ENCODE results near the gene TCFL5. TPM values are rescaled to one million over a fixed set of nuclear protein-coding genes. Genes with fewer than 3 reads are reported as not detected.

Gene TCFL5
- total and polyA plus RNA-seq, 10 of the 15 experiments (the other 5 are each of a cell fraction or from before 2014, with no cell fraction given), result 0.48 to 8.1 (median 3.8) TPM

GRCh38 chr20:62876902-62877816 lies 15.5 kb upstream of the TCFL5 start (continued):
- TF ChIP-seq CEBPZ (IDR thresholded peaks at IDR 0.05; ENCODE audit: low read depth, low read length) (no peak), SUPT20H (IDR thresholded peaks at IDR 0.05; ENCODE audit: borderline replicate concordance, control insufficient read depth, low read depth, low read length) (no peak), YY1 (IDR thresholded peaks at IDR 0.05; ENCODE audit: low read depth, low read length) (no peak), POU2F2 (IDR thresholded peaks at IDR 0.05; ENCODE audit: borderline replicate concordance, low read depth, low read length) (no peak)

GRCh38 chr20:62876501-62876901 lies 14.9 kb upstream of the TCFL5 start:
- no peak overlapping the region for H3K4me2 ChIP-seq (ENCODE audit: control insufficient read depth, insufficient read depth)
- BruUV-seq (replicated peaks), result no TSS peak
- no peaks in the 10 kb centered on the region for H3K79me2 ChIP-seq (ENCODE audit: control insufficient read depth, insufficient read depth, low read length)
- in situ Hi-C loops (cut with MboI), result no loop called here
- FAIRE-seq (no peak), DNase-seq (ENCODE audit: low read depth, low spot score) (no peak), ATAC-seq (peak; percentile 50)
- no peak overlapping the region for H2AFZ ChIP-seq (ENCODE audit: control insufficient read depth, low read depth, low read length)
- H3K27ac ChIP-seq (ENCODE audit: control insufficient read depth, insufficient read depth), result no peak overlapping the region
- no peaks in the 10 kb centered on the region for H3K36me3 ChIP-seq (ENCODE audit: control insufficient read depth in 2 of 2, insufficient read depth in 2 of 2, low read length in 1 of 2)
- ChIA-PET POLR2A (interaction anchor here (0.8 kb wide), 1 partner anchor 10 kb away, joined by 3 read pairs; no protein-coding TSS in a partner anchor), CTCF (no interaction called here), RAD21 (ENCODE audit: unreplicated experiment) (no interaction called here), SMC1A (ENCODE audit: uncharacterized antibody, unreplicated experiment) (no interaction called here)
- no peaks in the 10 kb centered on the region for H3K4me1 ChIP-seq (ENCODE audit: control insufficient read depth, insufficient read depth, low read length)
- intact Hi-C loops (cut with micrococcal nuclease; ENCODE audit: unreplicated experiment), result no loop called here
- H3K4me3 ChIP-seq, result no peak overlapping the region
- no peaks in the 10 kb centered on the region; a peak in 1 of 4 replicates for H3K27me3 ChIP-seq (replicated peaks in 1 of 2; ENCODE audit: control insufficient read depth in 2 of 2, insufficient read depth in 2 of 2, low read length in 1 of 2)
- H3K9ac ChIP-seq (ENCODE audit: control insufficient read depth, insufficient read depth, low read length), result no peak overlapping the region
- no peaks in the 10 kb centered on the region for H3K9me3 ChIP-seq (replicated peaks; ENCODE audit: control insufficient read depth, insufficient read depth, low read length)
- H4K20me1 ChIP-seq (ENCODE audit: control insufficient read depth, insufficient read depth), result no peaks in the 10 kb centered on the region
- WGBS (ENCODE audit: insufficient coverage, insufficient replicate concordance, low lambda C conversion rate, missing lambda C conversion rate), result 78% methylated on average over 10 of the region's 13 CpGs
- no peak for TF ChIP-seq IKZF1 (conservative IDR thresholded peaks at IDR 0.05)
- no peak for TF ChIP-seq ATF7 (IDR thresholded peaks at IDR 0.05; ENCODE audit: low read depth)
- TF ChIP-seq ATF3 (IDR thresholded peaks at IDR 0.05; ENCODE audit: borderline replicate concordance, extremely low read depth, low read depth, low read length), result no peak
- no peak for TF ChIP-seq TAF1 (IDR thresholded peaks at IDR 0.05; ENCODE audit: borderline replicate concordance, low read depth, low read length)
- no peak for TF ChIP-seq SIX5 (IDR thresholded peaks at IDR 0.05; ENCODE audit: low read depth, low read length, severe bottlenecking)
- TF ChIP-seq TCF3 (IDR thresholded peaks at IDR 0.05; ENCODE audit: borderline replicate concordance, insufficient read depth, low read depth, low read length), result no peak
- TF ChIP-seq BCL3 (IDR thresholded peaks at IDR 0.05; ENCODE audit: borderline replicate concordance, insufficient read depth, low read depth, low read length, poor library complexity, severe bottlenecking), result no peak
- no peak for TF ChIP-seq SMARCA5 (IDR thresholded peaks at IDR 0.05)
- TF ChIP-seq IRF4 (IDR thresholded peaks at IDR 0.05; ENCODE audit: low read depth, low read length), result no peak
- TF ChIP-seq KAT2A (conservative IDR thresholded peaks at IDR 0.05; ENCODE audit: control insufficient read depth, low read depth, low read length), result no peak
- TF ChIP-seq RCOR1 (conservative IDR thresholded peaks at IDR 0.05; ENCODE audit: low read depth, low read length), result no peak
- no peak for TF ChIP-seq TCF12 (IDR thresholded peaks at IDR 0.05; ENCODE audit: low read depth, low read length)
- TF ChIP-seq TBL1XR1 (IDR thresholded peaks at IDR 0.05; ENCODE audit: low read depth, low read length), result no peak
